ENCODE measurements around the gene KRT32.

Gene KRT32

DNA sequence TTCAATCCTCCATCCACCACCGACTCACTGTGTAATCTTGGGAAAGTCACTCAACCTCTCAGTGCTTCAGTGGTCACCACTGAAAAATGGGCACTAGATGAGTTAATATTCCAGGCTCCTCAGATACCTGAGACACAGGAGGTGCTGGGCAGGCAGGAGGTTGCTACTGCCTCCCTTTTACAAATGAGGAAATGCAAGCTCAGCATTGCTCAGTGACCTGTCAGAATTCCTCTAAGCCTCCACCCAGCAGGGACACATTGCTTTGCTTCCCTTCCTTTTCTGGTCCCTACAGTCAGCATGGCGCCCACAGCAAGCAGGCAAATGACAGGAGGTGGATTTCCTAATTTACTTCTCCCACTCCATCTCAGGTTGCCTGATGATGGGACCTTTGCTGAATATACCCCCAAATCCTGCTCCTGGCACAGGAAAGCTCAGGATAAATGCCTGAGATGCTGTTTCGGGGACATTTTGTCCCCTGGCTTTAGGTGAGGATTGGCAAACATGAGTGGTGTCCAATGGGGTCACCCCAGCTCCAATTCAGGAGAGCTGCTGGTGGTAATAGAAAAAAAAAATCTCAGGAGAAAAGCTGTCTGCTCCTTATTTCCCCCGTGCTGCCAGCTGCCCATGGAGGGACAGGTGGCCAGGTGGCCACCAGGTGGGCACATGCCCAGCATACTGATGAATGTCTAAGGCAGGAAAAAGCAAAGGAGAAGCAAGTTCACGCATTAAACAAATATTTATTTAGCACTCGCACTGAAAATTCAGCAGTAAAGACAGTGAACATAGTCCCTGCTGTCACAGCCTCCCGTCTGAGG is 43.3 kb upstream of the KRT32 start:
- TF ChIP-seq, protein P1, sequence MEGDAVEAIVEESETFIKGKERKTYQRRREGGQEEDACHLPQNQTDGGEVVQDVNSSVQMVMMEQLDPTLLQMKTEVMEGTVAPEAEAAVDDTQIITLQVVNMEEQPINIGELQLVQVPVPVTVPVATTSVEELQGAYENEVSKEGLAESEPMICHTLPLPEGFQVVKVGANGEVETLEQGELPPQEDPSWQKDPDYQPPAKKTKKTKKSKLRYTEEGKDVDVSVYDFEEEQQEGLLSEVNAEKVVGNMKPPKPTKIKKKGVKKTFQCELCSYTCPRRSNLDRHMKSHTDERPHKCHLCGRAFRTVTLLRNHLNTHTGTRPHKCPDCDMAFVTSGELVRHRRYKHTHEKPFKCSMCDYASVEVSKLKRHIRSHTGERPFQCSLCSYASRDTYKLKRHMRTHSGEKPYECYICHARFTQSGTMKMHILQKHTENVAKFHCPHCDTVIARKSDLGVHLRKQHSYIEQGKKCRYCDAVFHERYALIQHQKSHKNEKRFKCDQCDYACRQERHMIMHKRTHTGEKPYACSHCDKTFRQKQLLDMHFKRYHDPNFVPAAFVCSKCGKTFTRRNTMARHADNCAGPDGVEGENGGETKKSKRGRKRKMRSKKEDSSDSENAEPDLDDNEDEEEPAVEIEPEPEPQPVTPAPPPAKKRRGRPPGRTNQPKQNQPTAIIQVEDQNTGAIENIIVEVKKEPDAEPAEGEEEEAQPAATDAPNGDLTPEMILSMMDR (IDR thresholded peaks at IDR 0.05) = no peak

DNA sequence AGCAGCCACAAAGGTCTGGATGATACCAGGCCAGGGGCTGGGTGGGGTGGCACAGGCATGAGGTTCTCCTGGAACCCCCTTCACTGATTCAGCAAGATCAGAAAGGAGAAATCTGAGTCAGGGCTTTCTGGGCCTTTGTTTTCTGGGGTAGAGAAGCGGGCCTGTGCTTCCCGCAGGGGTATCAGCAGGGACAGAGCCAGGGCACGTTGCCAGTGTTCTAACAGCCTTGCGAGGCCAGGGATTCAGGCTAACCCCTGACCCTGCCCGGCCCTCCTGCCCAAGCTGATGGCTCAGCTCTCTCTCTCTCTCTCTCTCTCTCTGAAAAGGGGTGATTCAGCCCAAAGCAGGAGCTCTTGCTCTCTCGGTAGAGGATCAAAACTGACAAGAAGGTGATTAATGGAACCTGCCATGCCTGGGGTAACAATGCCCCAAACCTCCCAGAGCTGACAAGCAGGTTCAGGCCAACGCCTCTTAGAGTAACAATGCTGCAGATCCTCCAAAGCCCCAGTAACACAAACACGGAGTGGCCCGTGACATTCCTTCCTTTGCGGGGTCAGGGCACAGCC is 40.2 kb upstream of the KRT32 start:
- TF ChIP-seq, protein P1 (IDR thresholded peaks at IDR 0.05) = no peak

DNA sequence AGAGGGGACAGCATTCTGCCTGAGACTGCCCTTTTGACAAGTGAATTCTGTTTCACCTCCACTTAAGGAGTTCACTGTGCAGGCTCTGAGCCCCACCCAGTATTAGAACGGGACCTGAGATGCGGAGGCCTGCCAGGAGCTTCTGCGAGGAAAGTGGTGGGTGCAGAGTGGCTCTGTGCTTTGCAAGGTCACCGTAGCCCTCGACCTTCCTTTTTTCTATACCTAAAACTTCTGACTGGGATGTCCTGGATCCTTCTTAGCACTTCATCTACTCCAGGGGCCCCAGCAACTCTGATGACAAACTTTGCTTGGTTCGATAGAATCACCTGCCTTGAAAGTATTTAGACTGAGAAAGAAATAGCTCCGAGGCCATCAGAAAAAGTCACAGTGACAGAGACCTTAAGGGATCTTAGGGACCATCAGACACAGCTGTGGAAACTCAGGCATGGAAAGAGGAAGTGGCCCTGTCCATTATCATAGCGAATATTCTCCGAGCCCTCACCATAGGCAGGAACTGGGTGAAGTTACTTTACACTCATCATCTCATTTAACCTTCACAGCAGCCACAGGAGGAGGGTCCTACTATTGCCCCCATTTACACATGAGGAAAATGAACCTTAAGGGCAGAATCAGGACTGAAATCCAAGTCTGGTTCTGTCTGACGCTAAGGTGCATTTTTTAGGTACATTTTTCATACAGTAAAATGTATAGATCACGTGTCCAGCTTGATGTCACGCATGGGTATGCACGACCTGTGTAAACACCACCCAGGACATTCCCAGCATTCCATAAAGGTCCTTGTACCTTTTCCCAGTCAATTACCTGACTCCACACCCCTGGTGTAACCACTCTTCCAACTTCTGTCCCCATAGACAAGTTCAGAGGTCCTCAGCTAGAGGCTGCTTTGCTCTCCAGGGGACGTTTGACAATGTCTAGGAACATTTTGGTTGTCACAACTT is 38.9 kb upstream of the KRT32 start:
- TF ChIP-seq, protein P1 (IDR thresholded peaks at IDR 0.05) = no peak

- TF ChIP-seq, protein P1 (IDR thresholded peaks at IDR 0.05) = no peak
Measured at GRCh38 chr17:41505007-41505808, 38.0 kb upstream of the KRT32 start, which contains the start of gene KRT13. Gene KRT13, minus strand, starts transcription at chr17:41505612. Its CDS starts 62 bp downstream, at chr17:41505550.

- TF ChIP-seq, protein P1 (IDR thresholded peaks at IDR 0.05) = no peak
Measured at GRCh38 chr17:41504246-41504977, 37.2 kb upstream of the KRT32 start.

GRCh38 chr17:41503202-41503601 is 36.0 kb upstream of the KRT32 start:
- TF ChIP-seq, protein P1 (IDR thresholded peaks at IDR 0.05) = no peak
